ENCODE results near the gene CNNM3. TPM values are rescaled to one million over a fixed set of nuclear protein-coding genes. Genes with fewer than 3 reads are reported as not detected.

The CNNM3 gene
- total RNA-seq = 20.9 and 22.4 TPM in 2 replicates
- long read RNA-seq, partial matches to known transcripts = 0 of 4 reads
- long read RNA-seq, other reads (novel, unspliced or antisense) = 4 of 4 reads

DNA sequence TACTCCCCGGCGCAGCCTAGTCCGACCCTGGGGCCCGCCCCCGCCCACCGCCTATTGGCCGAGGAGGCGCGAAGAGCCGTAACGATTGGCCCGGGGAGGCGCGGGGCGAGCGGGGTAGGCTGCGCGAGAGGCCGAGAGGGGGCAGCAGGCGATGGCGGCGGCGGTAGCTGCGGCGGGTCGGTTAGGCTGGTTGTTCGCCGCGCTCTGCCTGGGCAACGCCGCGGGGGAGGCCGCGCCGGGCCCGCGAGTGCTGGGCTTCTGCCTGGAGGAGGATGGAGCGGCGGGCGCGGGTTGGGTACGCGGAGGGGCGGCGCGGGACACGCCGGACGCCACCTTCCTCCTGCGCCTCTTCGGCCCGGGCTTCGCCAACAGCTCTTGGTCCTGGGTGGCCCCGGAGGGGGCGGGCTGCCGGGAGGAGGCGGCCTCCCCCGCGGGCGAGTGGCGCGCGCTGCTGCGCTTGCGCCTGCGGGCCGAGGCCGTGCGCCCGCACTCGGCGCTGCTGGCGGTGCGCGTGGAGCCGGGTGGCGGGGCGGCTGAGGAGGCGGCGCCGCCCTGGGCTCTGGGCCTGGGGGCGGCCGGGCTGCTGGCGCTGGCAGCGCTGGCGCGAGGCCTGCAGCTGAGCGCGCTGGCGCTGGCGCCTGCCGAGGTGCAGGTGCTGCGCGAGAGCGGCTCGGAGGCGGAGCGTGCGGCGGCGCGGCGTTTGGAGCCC, at the start of gene CNNM3:
Gene CNNM3, plus strand, starts transcription at position 142 of the 709 bp plus-strand sequence. Its CDS starts 10 bp downstream, at position 152.
- peak within 1 kb of the TSS; percentile 88 for H3K27ac Mint-ChIP-seq (ENCODE audit: unreplicated experiment)
- TF ChIP-seq, protein P1, sequence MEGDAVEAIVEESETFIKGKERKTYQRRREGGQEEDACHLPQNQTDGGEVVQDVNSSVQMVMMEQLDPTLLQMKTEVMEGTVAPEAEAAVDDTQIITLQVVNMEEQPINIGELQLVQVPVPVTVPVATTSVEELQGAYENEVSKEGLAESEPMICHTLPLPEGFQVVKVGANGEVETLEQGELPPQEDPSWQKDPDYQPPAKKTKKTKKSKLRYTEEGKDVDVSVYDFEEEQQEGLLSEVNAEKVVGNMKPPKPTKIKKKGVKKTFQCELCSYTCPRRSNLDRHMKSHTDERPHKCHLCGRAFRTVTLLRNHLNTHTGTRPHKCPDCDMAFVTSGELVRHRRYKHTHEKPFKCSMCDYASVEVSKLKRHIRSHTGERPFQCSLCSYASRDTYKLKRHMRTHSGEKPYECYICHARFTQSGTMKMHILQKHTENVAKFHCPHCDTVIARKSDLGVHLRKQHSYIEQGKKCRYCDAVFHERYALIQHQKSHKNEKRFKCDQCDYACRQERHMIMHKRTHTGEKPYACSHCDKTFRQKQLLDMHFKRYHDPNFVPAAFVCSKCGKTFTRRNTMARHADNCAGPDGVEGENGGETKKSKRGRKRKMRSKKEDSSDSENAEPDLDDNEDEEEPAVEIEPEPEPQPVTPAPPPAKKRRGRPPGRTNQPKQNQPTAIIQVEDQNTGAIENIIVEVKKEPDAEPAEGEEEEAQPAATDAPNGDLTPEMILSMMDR (IDR thresholded peaks at IDR 0.05) = peak; percentile 81
- H3K27me3 Mint-ChIP-seq (ENCODE audit: unreplicated experiment) = no peaks in the 10 kb centered on the region
- H3K36me3 Mint-ChIP-seq (ENCODE audit: unreplicated experiment) = peaks cover 17% of the 10 kb centered on the region
- H3K9me3 Mint-ChIP-seq (ENCODE audit: unreplicated experiment) = no peaks in the 10 kb centered on the region
- peaks cover 29% of the 10 kb centered on the region for H3K4me1 Mint-ChIP-seq (ENCODE audit: unreplicated experiment)
- DNase-seq (ENCODE audit: extremely low spot score, unreplicated experiment) = peak; percentile 98
- peak within 1 kb of the TSS; percentile 85 for H3K4me3 Mint-ChIP-seq (ENCODE audit: unreplicated experiment)

DNA sequence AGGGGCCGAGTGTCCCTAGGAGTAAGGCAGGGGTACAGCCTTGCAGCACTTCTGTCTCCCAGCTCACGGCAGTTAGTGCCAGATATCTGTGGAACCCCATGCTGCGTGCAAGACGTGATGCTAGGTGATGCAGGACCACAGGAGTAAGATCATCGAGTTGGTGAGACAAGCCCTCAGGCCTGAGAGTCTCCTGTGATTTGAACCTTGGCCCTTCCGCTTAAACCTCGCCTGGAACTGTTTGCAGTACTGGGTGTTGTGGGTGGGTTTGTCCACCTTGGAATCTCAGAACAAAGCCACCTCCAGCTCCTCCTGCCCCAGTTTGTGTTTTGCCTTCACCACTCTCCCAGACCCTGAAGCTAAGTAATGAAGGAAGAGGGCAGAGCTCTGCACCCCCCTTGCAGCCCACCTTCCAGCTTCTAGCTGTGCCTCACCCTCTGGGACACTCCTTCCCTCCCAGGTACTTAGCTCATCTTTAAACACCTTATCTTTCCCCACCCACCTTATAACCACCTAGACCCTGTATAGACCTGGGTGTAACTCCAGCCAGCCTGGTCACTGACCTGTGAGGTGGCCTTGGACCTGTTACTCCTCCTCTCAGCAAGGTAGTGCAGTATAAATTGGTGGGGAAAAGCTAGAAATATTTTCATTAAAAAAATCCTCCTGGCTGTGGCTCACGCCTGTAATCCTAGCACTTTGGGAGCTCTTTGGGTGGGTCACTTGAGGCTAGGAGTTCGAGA, 48.8 kb upstream of the CNNM3 start:
- TF ChIP-seq, protein P1 (IDR thresholded peaks at IDR 0.05) = no peak
- DNase-seq (ENCODE audit: extremely low spot score, unreplicated experiment) = no peak
- Mint-ChIP-seq H3K9me3 (ENCODE audit: unreplicated experiment) (no peaks in the 10 kb centered on the region), H3K27me3 (ENCODE audit: unreplicated experiment) (no peaks in the 10 kb centered on the region), H3K36me3 (ENCODE audit: unreplicated experiment) (peaks cover 1% of the 10 kb centered on the region), H3K4me3 (ENCODE audit: unreplicated experiment) (no peak overlapping the region), H3K4me1 (ENCODE audit: unreplicated experiment) (peaks cover 37% of the 10 kb centered on the region), H3K27ac (ENCODE audit: unreplicated experiment) (no peak overlapping the region)

DNA sequence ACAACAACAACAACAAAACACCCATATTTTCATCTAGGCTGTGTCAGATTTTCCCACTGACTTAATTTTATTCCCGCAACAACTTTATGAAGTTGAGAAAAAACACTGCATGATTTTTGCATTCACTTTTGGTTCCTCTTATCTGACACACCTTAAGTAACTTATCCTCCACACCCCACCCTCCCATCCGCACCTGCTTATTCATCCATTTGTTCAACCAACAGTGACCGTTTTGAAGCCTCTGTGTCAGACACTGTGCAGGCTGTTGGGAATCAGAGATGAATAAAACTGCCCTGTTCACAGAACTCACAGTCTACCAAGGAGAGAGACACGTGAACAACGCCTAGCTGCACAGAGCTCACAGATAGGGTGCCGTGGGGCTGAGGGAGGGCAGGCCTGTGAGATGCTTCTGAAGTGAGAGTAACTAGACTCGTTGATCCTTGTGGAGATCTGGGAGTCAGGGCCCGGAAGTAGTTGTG, 47.9 kb upstream of the CNNM3 start:
- H3K9me3 Mint-ChIP-seq (ENCODE audit: unreplicated experiment) = no peaks in the 10 kb centered on the region
- no peak overlapping the region for H3K27ac Mint-ChIP-seq (ENCODE audit: unreplicated experiment)
- TF ChIP-seq, protein P1 (IDR thresholded peaks at IDR 0.05) = no peak
- DNase-seq (ENCODE audit: extremely low spot score, unreplicated experiment) = no peak
- H3K4me1 Mint-ChIP-seq (ENCODE audit: unreplicated experiment) = peaks cover 29% of the 10 kb centered on the region
- no peak overlapping the region for H3K4me3 Mint-ChIP-seq (ENCODE audit: unreplicated experiment)
- H3K36me3 Mint-ChIP-seq (ENCODE audit: unreplicated experiment) = peaks cover 1% of the 10 kb centered on the region
- no peaks in the 10 kb centered on the region for H3K27me3 Mint-ChIP-seq (ENCODE audit: unreplicated experiment)

DNA sequence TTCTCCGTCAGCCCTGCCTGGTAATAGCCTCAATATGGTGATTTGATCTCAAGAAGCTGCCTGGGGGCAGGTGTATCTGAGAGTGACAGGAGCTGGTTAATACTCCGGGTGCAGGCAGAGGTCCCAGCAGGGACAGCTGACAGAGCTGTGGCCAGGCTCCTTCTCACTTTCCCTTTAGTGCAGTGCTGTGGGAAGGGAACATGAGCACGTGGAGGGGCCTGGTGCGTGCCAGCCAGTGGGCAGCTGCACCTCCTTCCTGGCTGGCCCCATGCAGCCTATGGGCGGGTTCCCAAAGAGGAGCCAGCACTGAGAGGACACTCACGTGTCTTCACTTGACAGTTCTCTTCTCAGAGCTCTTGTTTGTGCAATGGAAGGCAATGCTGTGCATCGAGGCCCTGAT, 46.3 kb upstream of the CNNM3 start:
- Mint-ChIP-seq H3K36me3 (ENCODE audit: unreplicated experiment) (peaks cover 1% of the 10 kb centered on the region), H3K4me3 (ENCODE audit: unreplicated experiment) (no peak overlapping the region), H3K9me3 (ENCODE audit: unreplicated experiment) (no peaks in the 10 kb centered on the region), H3K27me3 (ENCODE audit: unreplicated experiment) (no peaks in the 10 kb centered on the region), H3K27ac (ENCODE audit: unreplicated experiment) (no peak overlapping the region), H3K4me1 (ENCODE audit: unreplicated experiment) (peaks cover 14% of the 10 kb centered on the region)
- TF ChIP-seq, protein P1 (IDR thresholded peaks at IDR 0.05) = no peak
- DNase-seq (ENCODE audit: extremely low spot score, unreplicated experiment) = no peak

Measured in osteocyte (in vitro differentiated cells).